ENCODE measurements around the gene RAB4A.

The RAB4A gene

GRCh38 chr1:229295745-229296144 is 24.8 kb downstream of the RAB4A start:
- Histone ChIP-seq H3K4me3 (ENCODE audit: severe bottlenecking) (no peak overlapping the region), H3K36me3 (ENCODE audit: low read depth) (peaks cover 10% of the 10 kb centered on the region; the same call in 1 of the 2 replicates), H3K27ac (ENCODE audit: poor library complexity, severe bottlenecking) (no peak overlapping the region), H3K4me1 (ENCODE audit: insufficient read depth, poor library complexity, severe bottlenecking) (no peaks in the 10 kb centered on the region), H3K27me3 (ENCODE audit: insufficient read depth, poor library complexity, severe bottlenecking) (no peaks in the 10 kb centered on the region), H3K9me3 (ENCODE audit: severe bottlenecking) (no peaks in the 10 kb centered on the region)
- DNase-seq (ENCODE audit: low spot score) = no peak
- no peak for TF ChIP-seq CTCF (IDR thresholded peaks at IDR 0.05; ENCODE audit: poor library complexity, severe bottlenecking)
- ATAC-seq (ENCODE audit: low read depth) = no peak

- H3K36me3 ChIP-seq (ENCODE audit: low read depth) = peaks cover 10% of the 10 kb centered on the region; the same call in 1 of the 2 replicates
Measured at GRCh38 chr1:229296541-229296941, 25.6 kb downstream of the RAB4A start.

GRCh38 chr1:229297746-229298145 is 26.8 kb downstream of the RAB4A start:
- Histone ChIP-seq H3K4me3 (ENCODE audit: severe bottlenecking) (no peak overlapping the region), H3K27me3 (ENCODE audit: insufficient read depth, poor library complexity, severe bottlenecking) (no peaks in the 10 kb centered on the region), H3K36me3 (ENCODE audit: low read depth) (peaks cover 10% of the 10 kb centered on the region; the same call in 1 of the 2 replicates), H3K4me1 (ENCODE audit: insufficient read depth, poor library complexity, severe bottlenecking) (no peaks in the 10 kb centered on the region), H3K9me3 (ENCODE audit: severe bottlenecking) (no peaks in the 10 kb centered on the region), H3K27ac (ENCODE audit: poor library complexity, severe bottlenecking) (no peak overlapping the region)
- ATAC-seq (ENCODE audit: low read depth) (no peak), DNase-seq (ENCODE audit: low spot score) (no peak)
- TF ChIP-seq CTCF (IDR thresholded peaks at IDR 0.05; ENCODE audit: poor library complexity, severe bottlenecking) = no peak

More at GRCh38 chr1:229296541-229296941, 25.6 kb downstream of the RAB4A start:
- H3K27ac ChIP-seq (ENCODE audit: poor library complexity, severe bottlenecking) = no peak overlapping the region
- no peak overlapping the region for H3K4me3 ChIP-seq (ENCODE audit: severe bottlenecking)
- ATAC-seq (ENCODE audit: low read depth) = peak; percentile 64
- H3K9me3 ChIP-seq (ENCODE audit: severe bottlenecking) = no peaks in the 10 kb centered on the region
- H3K4me1 ChIP-seq (ENCODE audit: insufficient read depth, poor library complexity, severe bottlenecking) = no peaks in the 10 kb centered on the region
- no peaks in the 10 kb centered on the region for H3K27me3 ChIP-seq (ENCODE audit: insufficient read depth, poor library complexity, severe bottlenecking)
- DNase-seq (ENCODE audit: low spot score) = no peak
- TF ChIP-seq CTCF (IDR thresholded peaks at IDR 0.05; ENCODE audit: poor library complexity, severe bottlenecking) = no peak

- ATAC-seq (ENCODE audit: low read depth) = no peak
- no peaks in the 10 kb centered on the region for H3K4me1 ChIP-seq (ENCODE audit: insufficient read depth, poor library complexity, severe bottlenecking)
- no peak overlapping the region for H3K4me3 ChIP-seq (ENCODE audit: severe bottlenecking)
- no peak for DNase-seq (ENCODE audit: low spot score)
- no peaks in the 10 kb centered on the region for H3K9me3 ChIP-seq (ENCODE audit: severe bottlenecking)
- peaks cover 10% of the 10 kb centered on the region; the same call in 1 of the 2 replicates for H3K36me3 ChIP-seq (ENCODE audit: low read depth)
- no peak overlapping the region for H3K27ac ChIP-seq (ENCODE audit: poor library complexity, severe bottlenecking)
- H3K27me3 ChIP-seq (ENCODE audit: insufficient read depth, poor library complexity, severe bottlenecking) = no peaks in the 10 kb centered on the region
- TF ChIP-seq CTCF (IDR thresholded peaks at IDR 0.05; ENCODE audit: poor library complexity, severe bottlenecking) = no peak
Measured at GRCh38 chr1:229298420-229298819, 27.5 kb downstream of the RAB4A start.

GRCh38 chr1:229298887-229299503 is 28.1 kb downstream of the RAB4A start:
- Histone ChIP-seq H3K27ac (ENCODE audit: poor library complexity, severe bottlenecking) (no peak overlapping the region), H3K36me3 (ENCODE audit: low read depth) (peaks cover 10% of the 10 kb centered on the region; the same call in 1 of the 2 replicates), H3K4me1 (ENCODE audit: insufficient read depth, poor library complexity, severe bottlenecking) (no peaks in the 10 kb centered on the region), H3K4me3 (ENCODE audit: severe bottlenecking) (no peak overlapping the region), H3K9me3 (ENCODE audit: severe bottlenecking) (no peaks in the 10 kb centered on the region), H3K27me3 (ENCODE audit: insufficient read depth, poor library complexity, severe bottlenecking) (no peaks in the 10 kb centered on the region)
- DNase-seq (ENCODE audit: low spot score) = no peak
- TF ChIP-seq CTCF (IDR thresholded peaks at IDR 0.05; ENCODE audit: poor library complexity, severe bottlenecking) = no peak
- ATAC-seq (ENCODE audit: low read depth) = no peak
